Stimulated activated CD4-positive, alpha-beta T cell treated with anti-CD3 and anti-CD28 coated beads, Interleukin-12 subunit alpha, Interleukin-12 subunit beta, amount 100 ng/mL, for 4 hours (primary cell): ENCODE measurements around the gene PPP1R27.
"Not testable (repeated sequence)": the region's sequence is repeated elsewhere in the genome, so short reads cannot be mapped to it uniquely, and the experiment has no call there.

Experiments
- DNase-seq: peaks from one replicate; pipeline ENCODE4 v3.0.0-alpha.2; 2020

The PPP1R27 gene

DNA sequence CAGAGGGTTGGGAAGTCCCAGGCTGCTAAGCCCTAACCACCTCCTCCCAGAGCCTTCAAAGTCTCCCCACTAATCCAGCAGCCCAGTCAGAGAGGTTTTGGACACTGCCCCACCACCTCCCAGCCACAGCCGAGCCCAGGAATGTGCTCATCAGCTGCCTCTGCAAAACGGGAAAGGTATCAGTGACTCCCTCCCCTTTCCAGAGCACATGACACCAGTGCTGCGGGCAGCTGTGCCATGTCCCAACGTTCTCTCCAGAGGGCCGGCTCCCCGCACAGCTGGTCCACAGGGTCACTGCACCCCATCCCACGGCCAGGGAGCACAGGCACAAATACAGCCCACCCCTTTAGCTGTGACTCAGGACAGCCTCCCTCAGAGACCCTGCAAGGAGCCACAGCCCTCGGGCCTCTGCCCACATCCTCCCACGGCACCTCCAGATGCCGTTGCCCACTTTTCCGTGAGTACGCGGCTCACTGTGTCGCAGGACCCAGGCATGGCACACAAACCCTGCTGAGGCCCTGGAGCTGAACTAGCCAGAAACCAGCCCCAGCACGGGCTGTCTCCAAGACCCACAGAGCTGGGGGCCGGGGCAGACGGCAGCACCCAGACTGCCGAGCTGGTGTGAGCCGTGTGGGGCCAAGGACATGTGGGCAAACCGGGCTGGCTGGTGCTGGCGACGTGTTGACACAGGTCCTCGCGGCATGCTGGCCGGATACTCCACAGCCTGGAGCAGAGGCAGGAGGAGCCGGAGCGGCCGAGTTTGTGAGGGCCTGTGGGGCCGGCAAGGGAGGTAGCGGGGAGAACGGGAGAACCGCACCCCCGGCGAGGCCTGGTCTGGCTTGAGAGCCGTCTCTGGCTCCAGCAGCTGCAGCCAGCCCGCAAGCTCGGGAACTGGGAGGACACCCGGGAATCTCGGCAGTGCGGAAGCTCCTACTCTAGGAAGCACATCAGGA is 6.3 kb upstream of the PPP1R27 start:
- no peak for DNase-seq

DNA sequence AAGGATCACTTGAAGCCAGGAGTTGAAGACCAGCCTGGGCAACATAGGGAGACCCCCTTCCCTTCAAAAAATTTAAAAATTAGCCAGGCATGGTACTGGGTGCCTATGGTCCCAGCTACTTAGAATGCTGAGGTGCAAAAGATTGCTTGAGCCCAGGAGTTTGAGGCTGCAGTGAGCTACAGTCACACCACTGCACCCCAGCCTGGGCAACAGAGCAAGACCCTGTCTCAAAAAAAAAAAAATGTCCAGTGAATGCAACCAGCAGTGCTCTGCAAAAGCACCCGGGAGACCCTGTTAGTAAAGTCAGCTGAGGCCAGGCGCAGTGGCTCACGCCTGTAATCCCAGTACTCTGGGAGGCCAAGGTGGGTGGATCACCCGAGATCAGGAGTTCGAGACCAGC is 5.2 kb upstream of the PPP1R27 start:
- not testable (repeated sequence) for DNase-seq

DNA sequence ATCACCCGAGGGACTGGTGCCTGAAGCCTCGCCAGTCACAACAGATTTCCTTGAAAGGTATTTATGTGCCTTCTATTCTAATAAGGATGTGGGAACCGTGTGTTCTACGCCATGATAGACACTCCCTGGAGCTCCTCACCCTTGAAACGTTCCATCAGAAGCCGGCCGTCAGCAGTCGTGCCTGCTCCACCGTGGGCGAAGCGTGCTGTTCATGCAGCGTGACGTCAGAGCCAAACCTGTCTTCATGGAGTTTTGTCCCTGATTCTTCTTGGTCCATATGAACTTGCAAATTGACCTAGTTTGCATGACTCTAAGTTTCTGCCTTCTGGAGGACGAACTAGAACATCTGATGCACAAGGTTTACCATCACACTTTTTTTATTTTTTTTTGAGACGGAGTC is 4.5 kb upstream of the PPP1R27 start:
- no peak for DNase-seq

DNA sequence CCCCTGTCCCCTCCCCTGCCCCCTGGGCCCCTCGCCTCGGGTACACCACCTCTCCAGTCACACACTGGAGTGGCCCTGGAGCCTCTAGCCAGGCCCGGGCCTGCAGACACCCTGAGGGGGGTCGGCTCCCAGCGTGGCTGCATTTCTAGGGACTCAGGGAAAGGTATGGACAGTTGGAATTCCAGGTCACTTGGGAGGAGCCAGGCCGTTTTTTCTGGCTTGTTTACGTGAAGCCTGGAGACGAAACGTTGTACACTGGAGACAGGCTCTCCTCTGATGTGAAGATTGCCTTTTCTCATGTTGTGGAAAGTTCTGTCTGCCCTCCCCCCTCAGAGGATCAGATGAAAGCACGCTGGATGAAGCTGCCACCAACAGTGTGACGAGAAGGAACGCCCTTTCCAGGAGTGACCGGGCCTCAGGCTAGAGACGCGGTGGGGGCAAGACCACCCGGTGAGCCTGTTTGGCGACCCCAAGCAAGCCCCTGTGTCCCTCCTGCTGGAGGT is 4.0 kb upstream of the PPP1R27 start:
- no peak for DNase-seq

DNA sequence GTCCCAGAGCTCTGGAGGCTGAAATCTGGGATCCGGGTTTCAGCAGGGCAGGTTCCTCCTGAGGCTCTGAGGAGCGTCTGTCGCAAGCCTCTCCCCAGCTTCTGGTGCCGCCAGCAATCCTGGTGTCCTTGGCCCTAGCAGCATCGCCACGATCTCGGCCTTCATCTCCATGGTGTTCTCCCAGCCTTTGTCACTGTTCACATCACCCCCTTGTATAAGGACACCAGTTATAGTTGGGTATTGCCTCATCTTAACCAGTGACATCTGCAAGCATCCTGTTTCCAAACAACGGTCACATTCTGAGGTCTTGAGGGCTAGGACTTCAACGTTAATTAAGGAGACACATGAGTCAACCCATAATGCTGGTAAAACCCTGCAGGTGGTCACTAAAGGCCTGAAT is 2.8 kb upstream of the PPP1R27 start:
- no peak for DNase-seq

DNA sequence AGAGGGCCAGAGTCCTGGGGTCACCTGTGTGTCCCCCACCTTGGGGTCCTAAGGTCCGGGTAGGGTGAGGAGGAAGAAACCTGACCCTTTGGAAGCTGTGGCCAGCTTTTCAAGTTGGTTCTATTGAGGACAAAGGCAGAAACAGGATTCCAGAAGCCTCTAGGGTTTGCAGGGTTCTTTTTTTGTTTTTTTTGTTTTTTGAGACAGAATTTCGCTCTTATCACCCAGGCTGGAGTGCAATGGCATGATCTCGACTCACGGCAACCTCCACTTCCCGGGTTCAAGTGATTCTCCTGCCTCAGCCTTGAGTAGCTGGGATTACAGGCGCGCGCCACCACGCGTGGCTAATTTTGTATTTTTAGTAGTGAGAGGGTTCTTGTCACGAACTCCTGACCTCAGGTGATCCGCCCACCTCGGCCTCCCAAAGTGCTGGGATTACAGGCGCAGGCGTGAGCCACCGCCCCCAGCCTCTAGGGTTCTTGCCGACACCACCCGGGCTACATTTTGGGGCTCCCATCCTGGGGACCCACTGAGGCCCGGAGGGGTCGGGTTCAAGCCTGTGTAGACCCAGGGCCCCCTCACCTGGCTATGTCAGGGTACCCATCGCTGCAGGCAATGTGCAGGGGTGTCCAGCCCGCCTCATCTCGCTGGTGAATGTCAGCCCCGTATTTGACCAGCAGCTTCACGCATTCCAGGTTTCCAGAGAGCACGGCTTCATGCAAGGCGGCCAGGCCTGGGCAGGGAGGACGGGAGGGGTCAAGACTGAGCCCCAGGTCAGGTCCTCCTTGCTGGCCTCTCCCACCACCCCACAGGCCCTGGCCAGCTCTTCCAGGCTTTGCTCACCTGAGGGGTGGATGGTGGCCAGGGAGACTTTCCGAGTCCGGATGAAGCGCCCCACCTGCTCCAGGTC is 674 bp downstream of the PPP1R27 start:
- DNase-seq = no peak

DNA sequence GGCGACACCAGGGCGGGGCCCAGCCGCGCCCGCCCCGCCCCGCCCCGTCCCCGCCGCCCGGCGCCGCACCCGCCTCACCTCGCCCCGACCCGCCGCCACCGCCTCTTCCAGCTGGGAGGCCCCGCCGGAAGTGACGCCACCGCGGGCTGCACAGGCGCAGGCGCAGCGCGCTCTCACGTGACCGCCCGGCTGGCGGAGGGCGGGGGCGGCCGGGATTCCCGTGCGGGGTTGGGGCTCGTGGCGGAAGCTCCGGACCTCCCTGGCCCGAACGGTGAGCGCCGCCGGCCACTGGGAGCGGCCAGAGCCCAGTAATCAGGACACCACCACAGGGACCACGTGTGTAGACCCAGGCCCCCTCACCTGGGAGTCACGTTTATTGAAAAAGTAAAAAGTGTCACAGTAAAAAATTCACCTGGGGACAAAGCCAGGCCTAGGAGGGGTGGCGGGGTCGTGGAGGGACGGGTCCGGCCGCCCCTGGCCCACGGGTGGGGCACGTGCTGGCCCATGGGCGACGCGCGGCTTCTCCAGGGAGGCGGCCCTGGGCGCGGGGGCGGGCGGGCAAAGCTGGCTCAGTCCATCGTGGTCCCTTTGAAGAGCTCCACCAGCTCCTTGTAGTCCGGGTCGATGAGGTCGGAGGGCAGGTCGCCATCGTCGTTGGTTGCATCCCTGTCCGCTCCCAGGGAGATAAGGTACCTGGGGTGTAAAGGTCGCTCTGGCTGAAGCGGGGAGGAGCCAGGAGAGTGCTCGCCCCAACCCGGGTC is 1.5 kb downstream of the PPP1R27 start, which contains the start of gene MCRIP1:
Gene MCRIP1, minus strand, starts transcription at position 132 of the 761 bp plus-strand sequence. CDS start 8,785 bp downstream, outside the sequence.
- peak; percentile 95 for DNase-seq

DNA sequence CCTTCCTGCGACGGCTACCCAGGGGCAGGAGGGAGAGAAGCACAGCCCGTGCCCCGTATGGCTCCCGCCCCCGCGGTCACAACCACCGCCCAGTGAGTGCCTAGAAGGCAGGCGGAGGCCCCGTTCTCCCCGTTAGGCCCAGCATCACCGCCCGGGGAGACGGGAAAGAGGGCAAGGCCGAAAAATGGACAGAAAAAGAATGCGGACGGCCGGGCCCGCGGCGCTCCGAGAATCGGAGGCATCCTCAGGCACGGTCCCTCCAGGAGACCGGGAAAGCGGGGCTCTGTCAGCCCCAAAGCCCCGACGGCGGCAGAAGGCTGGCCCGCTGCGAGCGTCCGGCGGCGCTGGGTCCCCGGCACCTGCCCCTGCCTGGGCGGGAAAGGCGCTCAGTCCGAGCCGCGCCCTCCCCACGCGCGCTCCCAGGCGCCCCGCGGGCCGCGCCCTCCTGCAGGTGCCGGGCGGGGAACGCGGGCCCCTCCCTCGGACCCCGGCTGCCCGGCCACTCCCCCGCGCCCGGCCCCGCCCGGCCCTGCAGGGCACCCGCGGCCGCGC is 2.2 kb downstream of the PPP1R27 start:
- DNase-seq = peak; percentile 44

DNA sequence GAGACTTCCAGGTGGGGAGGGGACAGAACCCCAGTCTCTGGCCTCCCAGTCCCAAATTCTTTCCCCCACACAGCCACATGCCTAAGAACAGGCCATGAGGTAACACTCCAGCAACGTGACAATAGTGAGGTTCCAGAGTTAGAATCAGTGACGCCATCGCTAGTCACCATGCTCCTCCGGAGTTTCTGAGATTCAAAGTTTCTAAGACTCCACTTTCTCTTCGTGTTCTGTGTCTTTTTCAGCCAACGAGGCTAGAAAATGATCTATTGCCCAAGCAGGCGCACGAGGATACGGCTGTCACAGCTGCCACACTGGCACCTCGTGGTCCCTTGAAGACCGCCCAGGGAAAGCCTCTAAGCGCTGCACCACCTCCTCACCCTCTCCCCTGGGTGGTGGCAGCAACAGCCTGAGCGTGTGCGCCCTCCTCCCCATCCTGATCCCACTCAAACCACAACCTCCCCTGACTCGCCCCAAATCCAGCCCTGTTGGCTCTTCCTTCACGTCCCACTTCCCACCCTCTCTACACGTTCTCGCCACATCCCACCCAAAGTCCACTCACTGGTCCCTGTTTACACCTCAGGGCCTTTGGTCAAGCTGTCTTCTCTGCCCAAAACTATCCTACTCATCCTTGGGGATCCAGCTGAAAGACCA is 2.8 kb downstream of the PPP1R27 start:
- DNase-seq = peak; percentile 36

DNA sequence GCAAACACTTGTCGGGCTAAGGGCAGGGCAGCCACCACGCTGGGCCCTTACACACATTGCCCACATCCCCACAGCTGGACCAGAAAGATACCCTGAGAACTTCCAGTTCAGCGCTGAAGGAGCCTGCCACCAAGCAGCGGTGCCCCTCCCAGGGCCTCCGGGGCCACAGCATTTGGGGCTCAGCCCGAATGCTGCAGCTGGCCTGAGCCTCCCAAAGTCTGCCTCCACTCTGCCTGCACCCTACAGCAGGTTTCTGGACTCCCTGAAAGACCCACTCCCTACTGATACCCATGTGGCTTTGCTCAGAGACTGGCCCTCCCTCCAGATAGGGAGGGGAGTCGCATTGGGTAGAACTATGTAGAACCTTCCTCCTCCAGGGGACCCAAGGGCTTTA is 3.3 kb downstream of the PPP1R27 start:
- DNase-seq = no peak

DNA sequence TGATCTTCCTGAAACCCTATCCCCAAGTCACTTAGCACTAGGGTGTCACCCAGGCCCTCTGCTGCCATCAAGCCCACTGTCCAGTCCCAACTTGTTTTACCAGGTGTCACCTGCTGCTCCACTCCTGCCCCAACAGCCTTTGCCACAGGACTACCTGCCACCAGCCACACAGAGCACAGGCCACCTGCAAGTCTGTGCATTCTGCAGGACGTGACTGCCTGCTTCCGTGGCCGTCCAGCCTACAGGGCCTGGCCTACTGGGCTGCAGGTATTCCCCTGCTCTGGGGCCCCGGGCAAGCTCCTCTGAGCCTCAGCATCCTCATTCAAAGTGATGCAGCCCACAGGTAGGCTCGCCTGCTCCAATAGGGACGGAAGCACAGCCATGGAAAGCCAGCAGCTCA is 5.0 kb downstream of the PPP1R27 start:
- no peak for DNase-seq

DNA sequence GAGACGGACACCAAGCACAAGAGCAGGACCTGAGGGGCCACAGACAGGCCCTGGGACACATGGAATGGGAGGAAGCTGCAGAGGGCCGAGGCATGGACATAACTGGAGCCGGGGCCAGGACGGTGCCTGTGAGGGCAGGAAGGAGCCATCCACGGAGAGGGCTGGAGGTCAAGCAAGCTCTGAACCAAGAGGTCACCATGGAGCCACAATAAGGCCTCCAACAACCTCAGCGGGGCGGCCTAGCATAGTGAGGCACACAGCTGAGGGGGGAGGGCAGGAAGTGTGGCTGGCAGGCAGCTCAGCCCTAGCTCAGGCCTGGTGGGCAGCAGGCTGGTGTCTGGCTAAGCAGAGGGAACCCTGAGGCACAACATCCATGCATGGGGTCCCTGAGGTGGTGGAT is 6.2 kb downstream of the PPP1R27 start:
- DNase-seq = no peak

DNA sequence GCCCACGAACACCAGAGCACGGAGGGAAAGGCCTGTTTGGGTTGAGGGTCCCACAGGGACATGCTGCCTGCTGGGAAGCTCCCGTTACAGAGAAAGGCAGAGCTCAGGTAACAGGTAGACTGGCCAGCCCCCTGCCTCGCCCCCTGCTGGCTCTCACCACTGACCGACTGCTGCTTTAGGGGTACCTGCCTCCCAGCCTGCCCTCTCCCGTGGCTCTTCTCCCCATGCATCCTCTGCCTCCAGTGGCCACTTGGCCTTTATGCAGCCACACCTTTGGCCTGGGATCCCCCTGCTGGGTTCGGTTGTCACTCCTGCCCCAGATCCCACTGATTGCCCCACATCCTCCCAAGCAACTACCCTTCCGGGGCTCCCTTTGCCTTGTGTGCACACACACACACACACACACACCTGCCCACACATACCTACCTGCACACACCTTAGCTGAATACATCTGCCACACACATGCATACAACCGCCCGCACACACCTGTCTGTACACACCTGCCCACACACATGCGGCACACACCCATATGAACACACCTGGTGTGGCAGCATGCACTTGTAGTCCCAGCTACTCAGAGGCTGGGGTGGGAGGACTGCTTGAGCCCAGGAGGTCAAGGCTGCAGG is 8.9 kb downstream of the PPP1R27 start:
- no peak for DNase-seq

DNA sequence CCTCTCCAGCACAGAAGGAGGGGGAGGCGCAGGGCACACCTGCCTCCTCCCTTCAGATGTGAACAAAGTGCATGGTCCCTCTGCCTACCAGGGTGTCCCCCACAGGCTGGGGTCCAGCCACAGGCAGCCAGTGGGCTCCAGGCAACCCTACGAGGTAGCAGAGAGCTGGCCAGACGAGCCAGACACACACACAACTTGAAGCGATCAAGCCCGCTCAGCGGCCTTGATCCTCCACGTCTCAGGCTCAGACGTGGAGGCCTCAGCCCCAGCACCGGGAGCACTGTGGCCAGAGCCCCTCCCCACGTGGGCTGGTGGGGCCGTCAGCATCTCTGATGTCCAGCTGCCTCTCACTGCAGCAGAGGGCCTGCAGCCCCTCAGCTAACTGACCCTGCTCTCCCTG is 10.3 kb downstream of the PPP1R27 start:
- DNase-seq = no peak

DNA sequence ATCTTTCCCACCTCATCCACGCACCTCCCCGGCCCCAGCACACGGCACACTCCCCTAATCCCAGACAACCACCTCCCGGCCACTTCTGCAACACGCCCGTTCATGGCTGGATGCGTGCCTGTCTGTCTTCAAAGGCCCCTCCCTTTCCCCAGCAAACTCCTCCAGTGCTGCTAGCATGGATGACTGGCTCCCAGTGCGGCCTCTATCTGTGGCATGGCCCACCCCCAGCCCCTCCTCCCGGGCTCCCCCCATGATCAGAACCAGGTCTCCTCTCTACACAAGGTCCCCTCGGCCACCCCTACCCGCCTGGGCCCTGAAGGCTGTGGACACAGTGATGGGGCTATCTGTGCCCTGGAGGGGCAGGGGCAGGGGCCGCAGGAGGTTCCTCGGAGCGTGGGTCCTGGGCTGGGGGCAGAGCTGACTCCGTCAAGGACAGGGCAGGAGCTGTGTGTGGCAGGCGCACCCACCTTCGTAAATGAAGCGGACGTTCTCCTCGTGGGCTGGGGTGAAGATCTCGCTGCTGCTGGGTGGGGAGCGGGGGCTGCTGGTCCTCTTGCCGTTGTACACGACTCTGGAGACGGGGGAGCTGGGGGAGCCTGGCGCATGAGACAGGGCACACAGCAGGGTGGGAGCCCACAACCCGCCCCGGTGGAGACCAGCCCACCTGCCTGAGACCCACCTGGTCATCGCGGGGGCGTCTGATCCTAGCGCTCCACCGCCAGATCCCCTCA is 10.9 kb downstream of the PPP1R27 start:
- DNase-seq = no peak

DNA sequence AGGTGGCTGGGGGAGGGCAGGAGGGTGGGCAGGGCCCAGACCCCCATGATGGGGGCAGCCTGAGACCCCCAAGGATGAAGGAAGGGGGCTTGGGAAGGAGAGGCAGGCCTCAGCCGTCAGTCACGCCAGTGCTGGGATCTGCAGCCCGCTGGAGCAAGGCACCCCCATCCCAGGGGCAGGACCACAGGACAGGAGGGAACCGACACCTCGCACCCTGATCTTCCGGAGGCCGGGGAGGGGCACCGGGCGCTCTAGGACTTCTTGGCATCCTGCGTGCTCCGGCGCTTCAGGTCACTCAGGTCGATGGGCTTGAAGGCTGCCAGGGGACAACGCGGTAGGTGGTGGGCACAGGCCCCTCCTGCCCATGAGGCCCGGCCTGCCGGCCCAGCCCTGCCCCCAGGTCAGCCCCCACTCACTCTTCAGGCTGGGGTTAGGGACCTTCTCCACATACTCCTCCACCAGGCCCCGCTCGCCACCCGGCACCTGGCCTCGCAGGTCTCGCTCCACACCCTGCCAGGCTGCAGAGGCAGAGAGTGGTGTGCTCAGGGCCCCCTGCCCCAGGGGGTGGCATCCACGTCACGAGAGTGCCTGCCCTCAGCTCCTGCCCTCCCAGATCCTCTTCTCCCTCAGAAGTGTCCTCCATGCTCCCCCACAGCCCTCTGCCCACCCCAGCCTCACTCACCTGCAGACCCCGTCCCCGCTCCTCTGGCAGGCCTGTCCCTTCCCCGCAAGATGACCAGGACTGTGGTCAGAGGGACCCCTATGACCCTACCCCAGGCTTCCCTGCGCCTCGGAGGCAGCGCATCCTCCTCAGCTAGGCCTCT is 11.6 kb downstream of the PPP1R27 start:
- no peak for DNase-seq

DNA sequence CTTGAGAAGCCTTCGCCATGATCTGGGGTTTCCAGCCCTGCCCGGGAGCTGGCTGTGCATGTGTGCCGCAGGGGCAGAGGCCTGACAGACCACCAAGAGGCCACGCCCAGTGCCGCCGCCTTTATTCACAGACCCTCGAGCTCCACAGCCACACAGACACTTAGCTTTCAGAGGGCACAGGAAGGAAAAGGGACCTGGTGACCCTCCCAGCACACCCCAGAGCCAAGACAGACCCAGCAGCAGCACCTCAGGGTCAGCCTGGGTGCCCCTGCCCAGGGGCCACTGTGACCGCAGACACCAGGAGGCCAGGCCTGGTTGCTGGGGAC is 12.6 kb downstream of the PPP1R27 start:
- DNase-seq = no peak

DNA sequence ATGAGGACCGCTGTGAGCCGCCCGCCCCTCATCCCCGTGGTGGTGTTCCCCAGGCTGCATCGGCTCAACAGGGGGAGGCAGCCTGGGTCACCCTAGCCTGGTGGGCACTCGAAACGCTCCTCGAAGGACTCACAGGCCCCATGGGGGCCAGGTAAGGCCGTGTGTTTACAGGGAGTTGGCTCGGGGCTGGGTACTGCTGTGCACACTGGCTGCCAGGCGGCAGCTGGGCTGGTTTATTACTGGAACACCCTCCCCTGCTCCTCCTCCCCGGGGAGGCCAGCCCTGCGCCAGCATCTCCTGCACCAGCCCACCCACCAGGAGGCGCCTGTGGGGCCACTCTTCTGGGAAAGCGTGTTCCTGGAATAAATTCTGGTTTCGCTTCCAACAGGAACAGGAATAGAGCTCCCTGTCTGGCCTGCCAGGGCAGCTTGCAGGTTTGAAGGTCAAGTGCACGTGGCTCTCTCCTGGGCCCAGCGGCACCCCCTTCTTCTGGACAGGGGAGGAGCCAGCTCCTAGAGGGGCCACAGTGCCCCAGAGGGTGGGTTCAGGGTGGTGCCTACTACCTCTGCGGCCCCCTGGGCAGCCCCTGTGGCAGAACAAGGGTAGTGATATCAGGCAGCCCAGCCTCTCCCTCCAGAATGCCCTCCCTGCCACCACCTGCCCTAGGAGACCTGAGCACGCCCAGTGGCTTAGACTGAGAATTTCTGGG is 13.1 kb downstream of the PPP1R27 start:
- no peak for DNase-seq

DNA sequence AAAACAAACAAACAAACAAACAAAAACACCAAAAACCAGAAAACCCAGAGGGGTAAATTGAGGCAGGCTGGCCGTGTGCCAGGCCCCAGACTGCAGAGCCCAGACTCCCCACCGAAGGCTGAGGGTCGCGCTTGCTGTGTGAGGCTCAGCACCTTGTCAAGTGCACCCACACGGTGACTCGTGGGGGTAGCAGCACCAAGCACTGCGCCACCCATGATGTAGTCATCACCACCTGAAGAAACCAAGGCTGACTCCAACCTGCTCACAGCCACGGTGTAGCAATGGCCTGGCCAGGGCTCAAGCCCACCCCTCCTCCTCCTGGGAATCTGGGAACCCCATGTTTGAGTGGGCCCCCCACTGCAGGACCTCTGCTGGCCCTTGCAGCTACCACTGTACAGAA is 13.7 kb downstream of the PPP1R27 start:
- DNase-seq = no peak
